Astrocyte (in vitro differentiated cells and primary cell): Measurements from ENCODE around the gene RABGGTA. TPM values are rescaled to one million over a fixed set of nuclear protein-coding genes. Genes with fewer than 3 reads are reported as not detected.

Experiments used
- DNase-seq: peaks from one replicate; pipeline ENCODE4 v3.0.0-alpha.2; 2010; ENCODE audit warnings: low read depth
- FAIRE-seq: peaks from 2 replicates; lab custom pipeline; 2011; peaks lifted over from hg19 to GRCh38; lab: Jason Lieb, UNC
- H2AFZ ChIP-seq: 2 replicates; pipeline ENCODE4 v1.6.0; 2012; ENCODE audit warnings: low read depth, low read length, inconsistent platforms
- H3K27ac ChIP-seq: 2 replicates; pipeline ENCODE4 v1.5.1; 2011; ENCODE audit warnings: low read depth, low read length, inconsistent platforms
- H3K27me3 ChIP-seq: 2 replicates; pipeline ENCODE4 v1.6.0; 2011; ENCODE audit warnings: low read length, inconsistent platforms; ENCODE audit not compliant: insufficient read depth
- H3K36me3 ChIP-seq: 2 replicates; pipeline ENCODE4 v1.5.1; 2011; ENCODE audit warnings: low read length, inconsistent platforms; ENCODE audit not compliant: insufficient read depth
- H3K4me1 ChIP-seq: 2 replicates; pipeline ENCODE4 v1.5.1; 2011; ENCODE audit warnings: low read length, inconsistent platforms; ENCODE audit not compliant: insufficient read depth
- H3K4me2 ChIP-seq: 2 replicates; pipeline ENCODE4 v1.6.0; 2012; ENCODE audit warnings: low read length, inconsistent platforms
- H3K4me3 ChIP-seq: 2 replicates; pipeline ENCODE4 v1.5.1; 2011; ENCODE audit warnings: low read depth, mild to moderate bottlenecking, low read length, inconsistent platforms; ENCODE audit not compliant: insufficient read depth
- H3K79me2 ChIP-seq: 2 replicates; pipeline ENCODE4 v1.6.0; 2012; ENCODE audit warnings: mild to moderate bottlenecking, low read length, inconsistent platforms; ENCODE audit not compliant: insufficient read depth
- H3K9ac ChIP-seq: 2 replicates; pipeline ENCODE4 v1.6.0; 2012; ENCODE audit warnings: mild to moderate bottlenecking, low read length, inconsistent platforms
- H3K9me3 ChIP-seq: 2 replicates; pipeline ENCODE4 v1.5.1; 2012; ENCODE audit warnings: low read depth, mild to moderate bottlenecking, low read length, inconsistent platforms; ENCODE audit not compliant: insufficient read depth
- H4K20me1 ChIP-seq: 2 replicates; pipeline ENCODE4 v1.6.0; 2012; ENCODE audit warnings: low read length, inconsistent platforms; ENCODE audit not compliant: insufficient read depth
- H3K27ac Mint-ChIP-seq: one replicate; pipeline ENCODE4 v1.8.0; 2021; ENCODE audit warnings: mild to moderate bottlenecking, mixed read lengths; ENCODE audit not compliant: unreplicated experiment
- H3K27me3 Mint-ChIP-seq: one replicate; pipeline ENCODE4 v1.8.0; 2021; ENCODE audit warnings: low read depth, mixed read lengths; ENCODE audit not compliant: unreplicated experiment
- H3K36me3 Mint-ChIP-seq: one replicate; pipeline ENCODE4 v1.8.0; 2021; ENCODE audit warnings: low read depth, mixed read lengths; ENCODE audit not compliant: unreplicated experiment
- H3K4me1 Mint-ChIP-seq: one replicate; pipeline ENCODE4 v1.8.0; 2021; ENCODE audit warnings: low read depth, mixed read lengths; ENCODE audit not compliant: unreplicated experiment
- H3K4me3 Mint-ChIP-seq: one replicate; pipeline ENCODE4 v1.8.0; 2021; ENCODE audit warnings: mild to moderate bottlenecking, moderate library complexity, mixed read lengths; ENCODE audit not compliant: unreplicated experiment
- H3K9me3 Mint-ChIP-seq: one replicate; pipeline ENCODE4 v1.8.0; 2021; ENCODE audit warnings: mild to moderate bottlenecking, mixed read lengths; ENCODE audit not compliant: unreplicated experiment
- CTCF ChIP-seq: IDR thresholded peaks from 2 replicates; pipeline ENCODE4 v1.5.1; 2011; ENCODE audit warnings: low read depth, mild to moderate bottlenecking, inconsistent platforms, low read length, moderate library complexity; ENCODE audit not compliant: insufficient read depth
- EZH2 ChIP-seq: IDR thresholded peaks from 2 replicates; pipeline ENCODE4 v1.6.1; 2012; ENCODE audit warnings: mild to moderate bottlenecking, low read length, inconsistent platforms; ENCODE audit not compliant: insufficient read depth
- total RNA-seq: library from RNA; stranded (reverse); gene quantifications from 2 replicates; pipeline ENCODE4 v1.2.1, GENCODE V29; 2021

Gene RABGGTA
- total RNA-seq, 1 donor from 2014 or later, result 27.3 TPM

- Histone ChIP-seq H3K27me3 (no peaks in the 10 kb centered on the region), H3K27ac (no peak overlapping the region), H3K36me3 (no peaks in the 10 kb centered on the region), H4K20me1 (no peaks in the 10 kb centered on the region), H3K9me3 (no peaks in the 10 kb centered on the region), H3K79me2 (no peaks in the 10 kb centered on the region), H3K4me2 (no peak overlapping the region), H3K4me1 (peaks cover 11% of the 10 kb centered on the region), H3K9ac (peak overlapping the region; percentile 8), H3K4me3 (no peak overlapping the region), H2AFZ (no peak overlapping the region)
- no peak for TF ChIP-seq CTCF
- TF ChIP-seq EZH2, result no peak
- DNase-seq (peak; percentile 47), FAIRE-seq (no peak)
- Mint-ChIP-seq H3K4me3 (no peak overlapping the region), H3K4me1 (peaks cover 22% of the 10 kb centered on the region), H3K27ac (peak overlapping the region; percentile 9), H3K9me3 (no peaks in the 10 kb centered on the region), H3K27me3 (peaks cover under 1% of the 10 kb centered on the region), H3K36me3 (peaks cover 26% of the 10 kb centered on the region)
Measured at GRCh38 chr14:24251880-24252288, 19.5 kb downstream of the RABGGTA start.

GRCh38 chr14:24250354-24250753, 21.0 kb downstream of the RABGGTA start:
- no peak overlapping the region for H3K9ac ChIP-seq
- H3K9me3 ChIP-seq, result no peaks in the 10 kb centered on the region
- H4K20me1 ChIP-seq, result no peaks in the 10 kb centered on the region
- H2AFZ ChIP-seq, result no peak overlapping the region
- no peak overlapping the region for H3K4me3 Mint-ChIP-seq
- H3K27me3 Mint-ChIP-seq, result no peaks in the 10 kb centered on the region
- no peak for TF ChIP-seq EZH2
- no peak for TF ChIP-seq CTCF
- H3K36me3 ChIP-seq, result no peaks in the 10 kb centered on the region
- H3K27ac Mint-ChIP-seq, result peak overlapping the region; percentile 15
- no peak overlapping the region for H3K4me2 ChIP-seq
- H3K27me3 ChIP-seq, result no peaks in the 10 kb centered on the region
- DNase-seq (no peak), FAIRE-seq (no peak)
- H3K27ac ChIP-seq, result no peak overlapping the region
- peaks cover 22% of the 10 kb centered on the region for H3K4me1 Mint-ChIP-seq
- no peak overlapping the region for H3K4me3 ChIP-seq
- H3K9me3 Mint-ChIP-seq, result no peaks in the 10 kb centered on the region
- H3K4me1 ChIP-seq, result peaks cover 11% of the 10 kb centered on the region
- H3K79me2 ChIP-seq, result no peaks in the 10 kb centered on the region
- peaks cover 24% of the 10 kb centered on the region for H3K36me3 Mint-ChIP-seq

- H3K4me1 Mint-ChIP-seq, result peaks cover 22% of the 10 kb centered on the region
- FAIRE-seq, result no peak
- H3K27me3 ChIP-seq, result no peaks in the 10 kb centered on the region
- no peak overlapping the region for H3K4me3 ChIP-seq
- no peak overlapping the region for H3K9ac ChIP-seq
- no peak overlapping the region for H3K27ac Mint-ChIP-seq
- peaks cover 11% of the 10 kb centered on the region for H3K4me1 ChIP-seq
- H3K9me3 Mint-ChIP-seq, result no peaks in the 10 kb centered on the region
- H3K4me3 Mint-ChIP-seq, result no peak overlapping the region
- no peak overlapping the region for H3K27ac ChIP-seq
- H3K36me3 ChIP-seq, result no peaks in the 10 kb centered on the region
- H3K36me3 Mint-ChIP-seq, result peaks cover 20% of the 10 kb centered on the region
- H4K20me1 ChIP-seq, result no peaks in the 10 kb centered on the region
- no peaks in the 10 kb centered on the region for H3K27me3 Mint-ChIP-seq
- no peak overlapping the region for H3K4me2 ChIP-seq
- no peak for TF ChIP-seq EZH2
- TF ChIP-seq CTCF, result no peak
- no peaks in the 10 kb centered on the region for H3K79me2 ChIP-seq
- no peak for DNase-seq
- no peak overlapping the region for H2AFZ ChIP-seq
- no peaks in the 10 kb centered on the region for H3K9me3 ChIP-seq
Measured at GRCh38 chr14:24249230-24250021, 22.0 kb downstream of the RABGGTA start.
